ENCODE data around the gene SP5. TPM values are rescaled to one million over a fixed set of nuclear protein-coding genes. Genes with fewer than 3 reads are reported as not detected.

SP5 gene
- total and polyA plus RNA-seq, 9 of the 15 experiments (the other 6 are each of a cell fraction or from before 2014, with no cell fraction given), result 0.03 to 1.7 (median 0.16) TPM; not detected in 1

- TF ChIP-seq ZNF280B (CRISPR knock-in tag; IDR thresholded peaks at IDR 0.05), result no peak
- no peak for TF ChIP-seq ZNF124 (CRISPR knock-in tag; IDR thresholded peaks at IDR 0.05)
- no peak for TF ChIP-seq SMARCB1 (IDR thresholded peaks at IDR 0.05; ENCODE audit: insufficient read length, low read depth)
- no peak for TF ChIP-seq GABPB1 (CRISPR knock-in tag; IDR thresholded peaks at IDR 0.05)
- TF ChIP-seq MEF2D (tag; conservative IDR thresholded peaks at IDR 0.05; ENCODE audit: low read depth), result no peak
- peak; percentile 66; the same call in 1 of the 2 replicates for TF ChIP-seq ELF4 (CRISPR knock-in tag; IDR thresholded peaks at IDR 0.05)
- TF ChIP-seq DDX20 (tag; IDR thresholded peaks at IDR 0.05; ENCODE audit: low read depth), result no peak
- no peak for TF ChIP-seq CBX2 (IDR thresholded peaks at IDR 0.05; ENCODE audit: insufficient read depth, low read length, poor library complexity, severe bottlenecking)
- TF ChIP-seq RFX1 (IDR thresholded peaks at IDR 0.05), result no peak
- TF ChIP-seq ZNF143 (CRISPR knock-in tag; IDR thresholded peaks at IDR 0.05), result no peak
- no peak for TF ChIP-seq TAF1 (IDR thresholded peaks at IDR 0.05; ENCODE audit: control insufficient read depth, extremely low read depth, insufficient read depth, low read length, severe bottlenecking)
- no peak for TF ChIP-seq CBX1 (IDR thresholded peaks at IDR 0.05; ENCODE audit: low read depth)
- TF ChIP-seq ZNF583 (CRISPR knock-in tag; IDR thresholded peaks at IDR 0.05), result no peak
- TF ChIP-seq ZNF280A (IDR thresholded peaks at IDR 0.05; ENCODE audit: low read depth, partially characterized antibody), result no peak
- no peak for TF ChIP-seq HMBOX1 (IDR thresholded peaks at IDR 0.05)
- no peak for TF ChIP-seq NONO (IDR thresholded peaks at IDR 0.05; ENCODE audit: low read depth in 2 of 2, low read length in 1 of 2)
- no peak for TF ChIP-seq AFF4 (CRISPR knock-in tag; IDR thresholded peaks at IDR 0.05)
- no peak for TF ChIP-seq MXD1 (CRISPR knock-in tag; IDR thresholded peaks at IDR 0.05; ENCODE audit: borderline replicate concordance, poor library complexity, severe bottlenecking)
- no peak for TF ChIP-seq ATF1 (CRISPR knock-in tag; IDR thresholded peaks at IDR 0.05)
- TF ChIP-seq ATF1 (tag; IDR thresholded peaks at IDR 0.05), result no peak
- TF ChIP-seq ZNF431 (CRISPR knock-in tag; IDR thresholded peaks at IDR 0.05), result no peak
- TF ChIP-seq POLR2B (IDR thresholded peaks at IDR 0.05; ENCODE audit: low read depth, partially characterized antibody), result no peak
Observed at GRCh38 chr2:170742000-170742399, 26.9 kb downstream of the SP5 start (continued).
